Neural cell (in vitro differentiated cells): ENCODE data around the gene P2RX3.

ENCODE experiments used
- CTCF ChIP-seq: fragments of 450-650 bp; IDR thresholded peaks from 2 replicates; pipeline ENCODE4 v1.5.1; 2014; ENCODE audit warnings: antibody characterized with exemption, mild to moderate bottlenecking, moderate library complexity; ENCODE audit not compliant: poor library complexity, severe bottlenecking
- EP300 ChIP-seq: fragments of 450-650 bp; conservative IDR thresholded peaks from 2 replicates; pipeline ENCODE4 v1.6.1; 2014; ENCODE audit warnings: antibody characterized with exemption, mild to moderate bottlenecking, moderate library complexity; ENCODE audit not compliant: poor library complexity, severe bottlenecking
- EZH2 ChIP-seq: fragments of 200-600, 300-800 bp; shearing (Covaris generic), sonication (generic); IDR thresholded peaks from 2 replicates; pipeline ENCODE4 v1.6.1; 2014; ENCODE audit warnings: antibody characterized with exemption, low read length, borderline replicate concordance, mild to moderate bottlenecking; ENCODE audit not compliant: insufficient read depth, poor library complexity, severe bottlenecking
- POLR2AphosphoS5 ChIP-seq: IDR thresholded peaks from 2 replicates; pipeline ENCODE4 v1.6.1; 2012

- TF ChIP-seq CTCF (no peak), POLR2AphosphoS5 (no peak), EZH2 (no peak), EP300 (no peak)
Observed at GRCh38 chr11:57297221-57297620, 40.9 kb upstream of the P2RX3 start.
